Measurements from ENCODE around the gene LRRC3. TPM values are rescaled to one million over a fixed set of nuclear protein-coding genes. Genes with fewer than 3 reads are reported as not detected.

The LRRC3 gene
- polyA plus RNA-seq, 5 donors, result 4.2 to 6.6 (median 5.9) TPM

GRCh38 chr21:44423312-44423821 is 31.9 kb upstream of the LRRC3 start:
- DNase-seq, result no peak

- DNase-seq, result no peak
Measured at GRCh38 chr21:44423941-44424607, 31.2 kb upstream of the LRRC3 start.

GRCh38 chr21:44424608-44425306 is 30.6 kb upstream of the LRRC3 start:
- DNase-seq, result no peak

GRCh38 chr21:44425307-44425894 is 29.9 kb upstream of the LRRC3 start:
- DNase-seq, result no peak

GRCh38 chr21:44425895-44426662 is 29.2 kb upstream of the LRRC3 start:
- DNase-seq, result no peak

DNA sequence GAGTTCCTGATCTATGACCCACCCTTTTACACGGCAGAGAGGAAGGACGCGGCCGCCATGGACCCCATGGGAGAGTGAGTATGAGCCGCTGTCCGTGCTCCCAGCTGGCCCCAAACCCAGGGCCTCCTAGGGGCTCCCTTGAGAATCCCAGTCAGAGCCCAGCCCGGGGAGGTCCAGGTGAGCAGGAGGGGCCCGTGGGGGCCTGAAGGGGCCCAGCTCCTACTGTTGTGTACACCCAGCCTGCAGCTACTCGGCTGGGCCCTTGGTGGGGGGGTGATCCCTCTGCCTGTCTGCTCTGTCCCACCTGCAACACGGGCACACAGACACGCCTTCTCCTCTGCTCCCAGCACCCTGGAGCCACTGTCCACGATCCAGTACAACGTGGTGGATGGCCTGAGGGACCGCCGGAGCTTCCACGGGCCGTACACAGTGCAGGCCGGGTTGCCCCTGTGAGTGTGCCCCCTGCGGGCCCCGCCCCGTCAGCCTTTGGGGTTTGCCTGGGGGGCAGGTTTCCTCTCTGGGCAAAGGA is 28.6 kb upstream of the LRRC3 start:
- no peak for DNase-seq

DNA sequence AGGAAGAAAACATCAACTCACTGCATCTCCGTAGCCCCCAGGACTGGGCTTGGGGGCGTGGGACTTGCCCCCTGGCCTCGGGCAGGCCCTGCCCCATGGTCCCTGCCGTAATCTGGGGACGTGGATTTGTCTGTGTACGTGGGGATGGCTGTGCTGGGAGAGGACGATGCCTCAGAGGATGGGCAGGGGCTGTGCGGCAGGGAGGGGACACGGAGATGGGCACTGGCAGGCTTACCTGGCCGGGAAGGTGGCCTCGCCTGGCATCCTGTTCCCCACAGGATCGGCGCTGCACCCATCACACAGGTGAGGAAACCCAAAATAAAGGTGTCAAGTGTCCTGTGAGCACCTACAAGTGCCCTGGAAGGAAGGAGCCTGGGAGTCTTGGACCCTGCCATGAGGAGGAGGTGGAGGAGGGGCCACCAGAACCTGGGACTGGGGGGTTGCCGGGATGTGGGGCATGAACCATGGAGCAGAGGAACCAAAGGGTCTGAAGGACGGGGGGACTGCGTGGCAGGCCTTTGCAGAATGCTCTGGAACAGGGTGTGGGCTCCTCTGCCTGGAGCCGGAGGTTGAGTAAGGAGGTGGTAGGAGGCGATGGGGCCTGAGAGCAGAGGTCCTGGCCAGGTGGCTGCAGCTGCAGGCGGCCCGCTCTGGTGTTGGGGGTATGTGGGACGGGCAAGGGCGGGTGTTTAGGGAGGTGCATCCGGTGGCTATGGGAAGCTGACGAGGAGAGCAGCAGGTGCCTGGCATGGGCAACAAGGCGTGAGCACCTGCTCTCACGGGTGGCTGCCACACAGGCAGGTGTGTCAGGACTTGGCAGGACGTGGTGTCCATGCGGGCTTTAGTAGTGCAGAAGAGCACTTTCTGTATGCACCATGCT is 27.8 kb upstream of the LRRC3 start:
- DNase-seq, result no peak

DNA sequence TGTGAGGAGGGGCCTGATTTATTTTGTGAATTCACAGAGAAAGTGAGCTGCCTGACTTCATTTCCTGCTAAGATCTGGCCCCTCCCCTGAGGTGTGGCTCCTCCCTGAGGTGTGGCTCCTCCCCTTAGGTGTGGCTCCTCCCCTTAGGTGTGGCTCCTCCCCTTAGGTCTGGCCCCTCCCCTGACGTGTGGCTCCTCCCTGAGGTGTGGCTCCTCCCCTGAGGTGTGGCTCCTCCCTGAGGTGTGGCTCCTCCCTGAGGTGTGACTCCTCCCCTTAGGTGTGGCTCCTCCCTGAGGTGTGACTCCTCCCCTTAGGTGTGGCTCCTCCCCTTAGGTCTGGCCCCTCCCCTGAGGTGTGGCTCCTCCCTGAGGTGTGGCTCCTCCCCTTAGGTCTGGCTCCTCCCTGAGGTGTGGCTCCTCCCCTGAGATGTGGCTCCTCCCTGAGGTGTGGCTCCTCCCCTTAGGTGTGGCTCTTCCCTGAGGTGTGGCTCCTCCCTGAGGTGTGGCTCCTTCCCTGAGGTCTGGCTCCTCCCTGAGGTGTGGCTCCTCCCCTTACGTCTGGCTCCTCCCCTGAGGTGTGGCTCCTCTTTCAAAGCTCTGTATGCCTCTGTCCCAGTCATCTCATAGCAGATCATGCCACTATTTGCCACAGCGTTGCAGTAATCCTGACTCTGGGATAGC is 26.9 kb upstream of the LRRC3 start:
- no peak for DNase-seq

DNA sequence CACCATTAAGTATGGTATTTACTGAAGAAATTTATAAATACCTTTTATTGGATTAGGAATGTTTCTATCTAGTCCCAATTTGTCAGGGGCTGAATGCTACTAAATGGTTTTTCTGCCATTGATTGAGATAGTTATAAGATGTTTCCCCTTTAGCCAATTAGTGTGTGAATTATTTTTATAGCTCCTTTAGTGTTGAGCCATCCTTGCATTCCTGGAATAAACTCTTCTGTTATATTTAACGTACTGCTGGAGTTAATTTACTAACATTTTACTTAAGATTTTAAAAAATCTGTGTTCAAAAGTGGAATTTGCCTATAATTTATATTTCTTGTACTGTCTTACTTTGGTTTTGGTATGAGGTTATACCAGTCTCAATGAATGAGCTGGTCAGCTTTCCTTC is 25.4 kb upstream of the LRRC3 start:
- no peak for DNase-seq

DNA sequence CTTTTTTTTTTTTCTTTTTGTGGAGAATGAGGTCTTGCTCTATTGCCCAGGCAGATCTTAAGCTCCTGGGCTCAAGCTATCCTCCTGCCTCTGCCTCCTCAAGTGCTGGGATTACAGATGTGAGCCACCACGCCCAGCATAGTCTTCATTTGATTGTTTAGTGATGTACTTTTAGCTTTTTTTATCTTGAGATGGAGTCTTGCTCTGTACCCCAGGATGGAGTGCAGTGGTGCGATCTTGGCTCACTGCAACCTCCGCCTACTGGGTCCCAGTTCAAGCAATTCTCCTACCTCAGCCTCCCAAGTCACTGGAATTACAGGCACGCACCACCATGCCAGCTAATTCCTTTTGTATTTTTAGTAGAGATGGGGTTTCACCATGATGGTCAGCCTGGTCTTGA is 24.0 kb upstream of the LRRC3 start:
- DNase-seq, result no peak

DNA sequence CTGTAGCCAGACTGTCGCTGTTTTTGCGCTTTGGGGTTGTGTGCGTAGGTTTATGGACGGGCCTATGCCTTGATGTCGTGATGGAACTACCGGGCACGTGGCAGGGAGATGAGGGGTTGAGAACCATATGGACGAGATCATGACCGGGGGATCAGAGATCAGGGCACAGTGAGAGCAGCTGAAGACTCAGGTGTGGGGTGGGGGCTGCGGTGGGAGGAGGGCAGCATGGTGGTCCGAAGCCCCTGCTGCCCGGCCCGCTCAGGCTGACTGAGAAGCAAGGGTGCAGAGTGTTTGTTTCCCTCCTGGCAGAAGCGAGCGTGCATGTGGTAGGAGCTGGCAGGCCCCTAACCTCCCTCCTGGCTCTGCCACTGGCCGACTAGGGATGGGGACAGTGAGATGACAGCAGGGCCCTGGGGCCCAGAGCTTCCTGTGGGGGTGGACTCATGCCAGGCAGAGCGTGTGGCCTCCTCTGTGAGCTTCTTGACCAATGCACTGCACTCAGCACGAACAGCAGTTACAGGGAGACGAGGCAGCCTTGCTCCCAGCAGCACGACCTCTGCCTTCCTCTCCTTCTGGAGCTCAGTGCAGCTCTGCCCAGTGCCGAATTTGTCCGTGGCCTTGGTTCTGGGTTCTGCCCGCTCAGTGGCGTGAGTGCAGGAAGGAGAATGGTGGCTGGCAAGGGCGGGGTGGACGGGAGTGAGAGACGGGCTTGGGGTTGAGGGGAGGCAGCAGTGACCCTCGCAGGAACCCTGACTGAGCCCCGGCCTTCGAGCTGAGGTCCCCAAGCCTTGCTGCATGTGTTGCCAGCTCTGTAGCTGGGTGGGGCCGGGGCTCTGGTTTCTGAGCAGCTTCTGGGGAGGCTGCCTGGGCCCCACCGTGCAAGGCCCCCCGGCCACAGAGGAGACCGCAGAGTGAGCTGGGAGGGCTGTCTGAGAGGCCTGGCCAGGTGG is 22.2 kb upstream of the LRRC3 start:
- DNase-seq, result no peak

GRCh38 chr21:44433791-44434567 is 21.3 kb upstream of the LRRC3 start:
- no peak for DNase-seq

DNA sequence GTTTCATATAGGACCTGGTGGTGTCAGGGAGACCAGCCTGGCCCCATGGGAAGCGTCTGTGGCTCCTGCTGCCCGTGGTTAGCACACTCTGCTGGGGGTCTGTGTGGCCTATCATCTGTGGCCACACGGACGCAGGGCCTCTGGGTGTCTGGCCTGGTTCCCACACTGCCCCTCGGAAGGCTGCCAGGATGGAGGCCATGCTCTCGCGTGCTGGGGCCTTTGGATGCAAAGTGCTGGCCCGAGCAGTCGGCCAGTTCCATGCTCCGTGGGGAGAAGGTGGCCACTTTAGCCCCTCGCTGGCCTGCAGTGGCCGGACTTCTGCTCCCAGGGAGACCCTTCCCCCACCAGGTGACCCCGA is 20.8 kb upstream of the LRRC3 start:
- DNase-seq, result no peak

- no peak for DNase-seq
Measured at GRCh38 chr21:44434936-44435635, 20.2 kb upstream of the LRRC3 start.

DNA sequence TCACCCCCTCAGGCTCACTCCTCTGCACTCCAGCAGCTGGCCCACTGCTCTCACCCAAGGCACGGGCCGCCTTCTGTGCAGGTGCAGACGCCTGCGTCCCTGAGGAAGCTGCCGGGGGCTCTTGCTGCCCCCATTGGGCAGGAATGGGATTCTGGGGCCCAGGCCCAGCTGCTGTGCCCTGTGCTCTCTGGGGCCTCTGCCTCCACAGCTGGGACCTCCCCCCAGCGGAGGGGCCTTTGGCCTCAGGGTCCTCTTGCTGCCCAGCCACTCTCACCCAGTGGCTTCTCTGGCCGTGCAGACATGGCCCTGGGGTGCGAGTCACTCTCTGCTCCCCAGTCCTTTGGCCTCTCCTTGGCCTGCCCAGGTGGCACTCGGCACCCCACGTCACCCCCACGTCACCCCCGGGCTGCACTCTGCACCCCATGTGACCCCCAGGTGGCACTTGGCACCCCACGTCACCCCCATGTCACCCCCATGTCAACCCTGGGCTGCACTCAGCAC is 19.1 kb upstream of the LRRC3 start:
- no peak for DNase-seq

DNA sequence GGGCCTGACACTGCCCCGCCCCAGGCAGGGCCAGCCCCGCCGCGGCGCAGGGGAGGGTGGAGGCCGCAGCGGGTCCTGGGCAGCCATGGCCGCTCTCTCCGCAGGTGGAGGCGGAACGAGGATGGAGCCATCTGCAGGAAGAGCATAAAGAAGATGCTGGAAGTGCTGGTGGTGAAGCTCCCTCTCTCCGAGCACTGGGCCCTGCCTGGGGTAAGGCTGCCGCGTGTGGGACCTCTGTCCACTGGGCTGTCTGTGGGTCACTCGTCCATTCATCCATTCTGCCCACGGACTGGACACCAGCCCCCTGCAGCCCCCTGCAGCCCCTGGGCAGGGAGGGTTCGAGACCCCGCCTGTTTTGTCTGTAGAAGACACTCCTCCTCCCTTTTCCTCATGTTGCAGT is 18.4 kb upstream of the LRRC3 start:
- DNase-seq, result no peak

DNA sequence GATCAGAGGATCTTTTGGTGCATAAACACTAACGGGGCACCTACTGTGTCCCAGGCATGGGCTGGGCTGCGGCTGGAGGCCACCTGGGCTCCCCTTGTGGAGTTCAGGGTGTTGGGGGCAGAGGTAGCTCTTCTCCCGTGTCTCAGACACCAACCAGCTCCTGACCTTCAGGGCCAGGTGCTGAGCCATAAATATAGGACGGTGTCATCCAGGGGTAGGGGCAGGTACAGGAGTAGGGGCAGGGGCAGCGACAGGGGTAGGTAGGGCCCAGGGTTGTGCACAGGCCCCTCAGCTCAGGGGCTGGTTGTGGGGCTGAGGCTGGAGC is 18.0 kb upstream of the LRRC3 start:
- DNase-seq, result no peak
